ENCODE measurements around the gene MNAT1. TPM values are rescaled to one million over a fixed set of nuclear protein-coding genes. Genes with fewer than 3 reads are reported as not detected.

Gene MNAT1
- total RNA-seq, 1 donor from 2014 or later, result 37.1 TPM

DNA sequence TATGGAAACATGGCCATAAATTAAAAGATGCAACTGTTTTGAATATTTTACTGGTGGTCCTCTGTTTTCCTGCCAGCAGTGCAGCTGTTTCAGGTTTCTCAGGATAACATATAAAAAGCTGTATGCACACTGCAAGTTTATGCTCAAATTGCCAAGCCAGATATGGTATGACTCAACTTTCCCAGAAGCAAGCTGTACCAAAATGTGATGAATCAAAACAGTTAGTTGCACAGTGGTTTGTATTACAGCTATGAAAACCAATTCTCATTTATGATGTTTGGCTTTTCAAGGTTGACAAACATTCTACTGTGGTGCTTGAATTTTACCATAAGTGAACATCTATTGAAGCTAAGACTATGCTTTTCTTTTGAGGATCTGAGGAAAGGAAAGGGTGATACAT is 230.8 kb downstream of the MNAT1 start:
- CTCF ChIA-PET, result interaction anchor here (1.1 kb wide), 1 partner anchor 60 kb away, joined by 3 read pairs; no protein-coding TSS in a partner anchor
- Mint-ChIP-seq H3K9me3 (peaks cover 3% of the 10 kb centered on the region), H3K27ac (no peak overlapping the region), H3K4me1 (peaks cover 3% of the 10 kb centered on the region), H3K36me3 (ENCODE audit: low read depth) (peaks cover 8% of the 10 kb centered on the region), H3K27me3 (no peaks in the 10 kb centered on the region), H3K4me3 (no peak overlapping the region)
- DNase-seq (no peak), ATAC-seq (ENCODE audit: low read depth) (no peak)
- POLR2A ChIA-PET, result interaction anchor here (0.6 kb wide), 1 partner anchor 14 kb away, joined by 5 read pairs; no protein-coding TSS in a partner anchor
- intact Hi-C loops (cut with micrococcal nuclease), result no loop called here
- TF ChIP-seq, protein P1, sequence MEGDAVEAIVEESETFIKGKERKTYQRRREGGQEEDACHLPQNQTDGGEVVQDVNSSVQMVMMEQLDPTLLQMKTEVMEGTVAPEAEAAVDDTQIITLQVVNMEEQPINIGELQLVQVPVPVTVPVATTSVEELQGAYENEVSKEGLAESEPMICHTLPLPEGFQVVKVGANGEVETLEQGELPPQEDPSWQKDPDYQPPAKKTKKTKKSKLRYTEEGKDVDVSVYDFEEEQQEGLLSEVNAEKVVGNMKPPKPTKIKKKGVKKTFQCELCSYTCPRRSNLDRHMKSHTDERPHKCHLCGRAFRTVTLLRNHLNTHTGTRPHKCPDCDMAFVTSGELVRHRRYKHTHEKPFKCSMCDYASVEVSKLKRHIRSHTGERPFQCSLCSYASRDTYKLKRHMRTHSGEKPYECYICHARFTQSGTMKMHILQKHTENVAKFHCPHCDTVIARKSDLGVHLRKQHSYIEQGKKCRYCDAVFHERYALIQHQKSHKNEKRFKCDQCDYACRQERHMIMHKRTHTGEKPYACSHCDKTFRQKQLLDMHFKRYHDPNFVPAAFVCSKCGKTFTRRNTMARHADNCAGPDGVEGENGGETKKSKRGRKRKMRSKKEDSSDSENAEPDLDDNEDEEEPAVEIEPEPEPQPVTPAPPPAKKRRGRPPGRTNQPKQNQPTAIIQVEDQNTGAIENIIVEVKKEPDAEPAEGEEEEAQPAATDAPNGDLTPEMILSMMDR (IDR thresholded peaks at IDR 0.05), result no peak

DNA sequence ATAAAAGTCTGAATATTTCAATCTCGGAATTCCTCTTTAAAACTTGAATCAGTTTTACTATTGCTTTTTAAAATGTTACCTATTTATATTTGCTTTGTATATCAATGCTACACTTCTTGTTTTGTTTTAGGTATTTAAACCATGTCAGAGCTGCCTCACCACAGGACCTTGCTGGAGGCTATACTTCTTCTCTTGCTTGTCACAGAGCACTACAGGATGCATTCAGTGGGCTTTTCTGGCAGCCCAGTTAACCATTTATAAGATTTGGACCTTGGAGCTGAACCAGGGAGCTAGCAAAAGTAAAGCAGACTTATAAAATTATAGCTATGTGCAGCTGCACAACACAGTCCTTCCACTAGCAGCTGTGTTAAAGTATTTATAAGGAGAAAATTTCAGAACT is 233.5 kb downstream of the MNAT1 start:
- no peak for DNase-seq
- Mint-ChIP-seq H3K4me1 (peaks cover 3% of the 10 kb centered on the region), H3K27ac (no peak overlapping the region), H3K27me3 (no peaks in the 10 kb centered on the region), H3K4me3 (no peak overlapping the region), H3K36me3 (ENCODE audit: low read depth) (peaks cover 13% of the 10 kb centered on the region), H3K9me3 (no peaks in the 10 kb centered on the region)
- TF ChIP-seq, protein P1 (IDR thresholded peaks at IDR 0.05), result no peak
- ChIA-PET POLR2A (interaction anchor here (1.5 kb wide), 1 partner anchor 13 kb away, joined by 5 read pairs; the partner anchor contains the start of genes SLC38A6 and TRMT5), CTCF (no interaction called here)
- no peak for ATAC-seq (ENCODE audit: low read depth)
- intact Hi-C loops (cut with micrococcal nuclease), result no loop called here

DNA sequence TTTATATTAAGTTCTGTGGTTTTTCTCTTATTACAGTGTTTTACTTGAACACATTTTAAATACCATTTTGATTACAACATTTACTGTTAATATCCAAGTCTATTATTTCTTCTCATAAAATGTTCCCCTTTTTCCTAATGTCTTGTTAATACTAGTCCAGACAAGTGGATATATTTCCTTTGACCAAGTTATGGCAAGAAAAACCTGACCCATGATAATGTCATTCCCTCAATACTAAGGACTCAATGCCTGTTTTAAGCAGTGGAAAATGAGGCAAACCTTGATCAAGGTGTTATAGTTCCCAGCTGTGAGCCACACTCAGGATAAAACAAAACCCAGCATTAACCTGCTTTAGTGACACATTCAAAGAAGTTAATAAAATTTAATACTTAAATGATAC is 234.1 kb downstream of the MNAT1 start:
- ATAC-seq (ENCODE audit: low read depth) (no peak), DNase-seq (no peak)
- ChIA-PET POLR2A (interaction anchor here (1.5 kb wide), 1 partner anchor 12 kb away, joined by 5 read pairs; the partner anchor contains the start of genes SLC38A6 and TRMT5), CTCF (no interaction called here)
- H3K27ac Mint-ChIP-seq, result no peak overlapping the region
- H3K9me3 Mint-ChIP-seq, result no peaks in the 10 kb centered on the region
- peaks cover 17% of the 10 kb centered on the region for H3K36me3 Mint-ChIP-seq (ENCODE audit: low read depth)
- TF ChIP-seq, protein P1 (IDR thresholded peaks at IDR 0.05), result no peak
- peaks cover 3% of the 10 kb centered on the region for H3K4me1 Mint-ChIP-seq
- intact Hi-C loops (cut with micrococcal nuclease), result no loop called here
- no peak overlapping the region for H3K4me3 Mint-ChIP-seq
- no peaks in the 10 kb centered on the region for H3K27me3 Mint-ChIP-seq

DNA sequence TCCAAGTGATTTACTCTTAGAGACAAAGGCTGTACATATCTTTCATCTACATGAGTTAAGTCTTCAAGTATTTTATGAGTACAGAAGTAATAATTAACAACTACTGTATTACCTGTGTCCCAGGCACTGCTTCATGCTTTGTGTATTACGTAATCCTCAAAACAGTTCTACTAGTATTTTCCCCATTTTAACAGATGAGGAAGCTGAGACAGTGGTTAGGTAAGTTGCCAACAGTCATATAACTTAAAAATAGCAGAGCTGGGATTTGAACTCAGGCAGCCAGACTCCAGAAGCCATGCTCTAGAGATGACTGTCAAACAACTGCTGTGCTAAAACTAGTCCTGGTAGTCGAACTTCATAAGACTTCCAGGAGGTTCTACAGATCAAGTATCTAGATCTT is 235.6 kb downstream of the MNAT1 start:
- H3K4me1 Mint-ChIP-seq, result peaks cover 3% of the 10 kb centered on the region
- no peaks in the 10 kb centered on the region for H3K27me3 Mint-ChIP-seq
- DNase-seq (no peak), ATAC-seq (ENCODE audit: low read depth) (no peak)
- no peak overlapping the region for H3K27ac Mint-ChIP-seq
- TF ChIP-seq, protein P1 (IDR thresholded peaks at IDR 0.05), result no peak
- intact Hi-C loops (cut with micrococcal nuclease), result no loop called here
- H3K36me3 Mint-ChIP-seq (ENCODE audit: low read depth), result peaks cover 25% of the 10 kb centered on the region
- no peaks in the 10 kb centered on the region for H3K9me3 Mint-ChIP-seq
- ChIA-PET CTCF (no interaction called here), POLR2A (no interaction called here)
- H3K4me3 Mint-ChIP-seq, result no peak overlapping the region

DNA sequence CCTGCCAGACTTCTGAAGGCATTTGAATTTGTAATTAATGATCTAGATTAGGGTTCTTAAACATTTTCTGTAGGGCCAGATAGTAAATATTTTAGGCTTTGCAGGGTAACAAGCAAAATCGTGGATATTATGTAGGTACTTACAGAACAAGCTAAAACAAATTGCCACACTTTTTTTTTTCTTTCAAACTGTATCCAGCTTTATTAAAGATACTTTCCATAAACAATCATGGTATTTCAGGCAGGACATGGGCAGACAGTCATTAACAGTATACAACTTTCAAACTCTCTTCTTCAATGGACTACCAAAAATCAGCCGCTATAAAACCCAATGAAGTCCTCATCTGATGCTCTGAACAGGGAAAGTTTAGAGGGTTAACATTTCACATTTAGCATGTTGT is 236.7 kb downstream of the MNAT1 start:
- POLR2A ChIA-PET, result no interaction called here
- CTCF ChIA-PET, result no interaction called here
- H3K4me1 Mint-ChIP-seq, result peaks cover 3% of the 10 kb centered on the region
- TF ChIP-seq, protein P1 (IDR thresholded peaks at IDR 0.05), result no peak
- no peaks in the 10 kb centered on the region for H3K9me3 Mint-ChIP-seq
- H3K36me3 Mint-ChIP-seq (ENCODE audit: low read depth), result peaks cover 31% of the 10 kb centered on the region
- DNase-seq, result no peak
- H3K4me3 Mint-ChIP-seq, result no peak overlapping the region
- intact Hi-C loops (cut with micrococcal nuclease), result no loop called here
- ATAC-seq (ENCODE audit: low read depth), result no peak
- H3K27me3 Mint-ChIP-seq, result no peaks in the 10 kb centered on the region
- no peak overlapping the region for H3K27ac Mint-ChIP-seq

All from activated B cell treated with CpG ODN at 0.5 μM for 24 hours (primary cell).